Keratinocyte (primary cell): ENCODE results near the gene ISG15. TPM values are rescaled to one million over a fixed set of nuclear protein-coding genes. Genes with fewer than 3 reads are reported as not detected.
A peak's percentile ranks its signal among the peaks of the same experiment; 100 is the strongest.

Source experiments
- DNase-seq: peaks from one replicate; pipeline ENCODE4 v3.0.0-alpha.2; 2011; ENCODE audit warnings: low read depth, missing footprints, low spot score
- FAIRE-seq: peaks from 2 replicates; lab custom pipeline; 2011; peaks lifted over from hg19 to GRCh38; lab: Jason Lieb, UNC
- H2AFZ ChIP-seq: 2 replicates; pipeline ENCODE4 v1.6.0; 2012; ENCODE audit warnings: low read length, control low read depth, inconsistent platforms; ENCODE audit not compliant: control insufficient read depth
- H3K27ac ChIP-seq: 2 replicates; pipeline ENCODE4 v1.5.1; 2011; ENCODE audit warnings: low read length; ENCODE audit not compliant: control insufficient read depth, insufficient read depth
- H3K27me3 ChIP-seq: 3 replicates; pipeline ENCODE4 v1.6.0; 2011; ENCODE audit warnings: low read length; ENCODE audit not compliant: control insufficient read depth, insufficient read depth; ENCODE audit errors: extremely low read depth
- H3K36me3 ChIP-seq, 2 experiments: 2 replicates in 1 of 2; 3 replicates in 1 of 2; pipeline ENCODE4 v1.5.1; 2011; ENCODE audit warnings: low read length in 2 of 2, mild to moderate bottlenecking in 1 of 2; ENCODE audit not compliant: control insufficient read depth in 2 of 2, insufficient read depth in 2 of 2; ENCODE audit errors: extremely low read depth in 1 of 2
- H3K4me1 ChIP-seq: 3 replicates; pipeline ENCODE4 v1.5.1; 2011; ENCODE audit warnings: low read length; ENCODE audit not compliant: control insufficient read depth, insufficient read depth; ENCODE audit errors: extremely low read depth
- H3K4me2 ChIP-seq: 3 replicates; pipeline ENCODE4 v1.6.0; 2011; ENCODE audit warnings: low read depth, low read length; ENCODE audit not compliant: control insufficient read depth, insufficient read depth; ENCODE audit errors: extremely low read depth
- H3K4me3 ChIP-seq, 3 experiments: fragments of 200-600 bp in 1 of 3; sonication (generic) in 1 of 3; 2 replicates in 2 of 3; 3 replicates in 1 of 3; pipeline ENCODE4 v1.5.1; 2011 to 2016; ENCODE audit warnings: low read length in 3 of 3, mild to moderate bottlenecking in 3 of 3, control low read depth in 2 of 3, inconsistent platforms in 1 of 3, low read depth in 1 of 3, mixed read lengths in 1 of 3, mixed run types in 1 of 3, moderate library complexity in 1 of 3; ENCODE audit not compliant: control insufficient read depth in 2 of 3, insufficient read depth in 2 of 3; ENCODE audit errors: extremely low read depth in 1 of 3
- H3K79me2 ChIP-seq: 2 replicates; pipeline ENCODE4 v1.6.0; 2012; ENCODE audit warnings: low read length; ENCODE audit not compliant: control insufficient read depth, insufficient read depth
- H3K9ac ChIP-seq: 3 replicates; pipeline ENCODE4 v1.6.0; 2011; ENCODE audit warnings: low read length; ENCODE audit not compliant: control insufficient read depth, insufficient read depth; ENCODE audit errors: extremely low read depth
- H3K9me1 ChIP-seq: 3 replicates; pipeline ENCODE4 v1.6.0; 2011; ENCODE audit warnings: low read length; ENCODE audit not compliant: control insufficient read depth, insufficient read depth; ENCODE audit errors: extremely low read depth
- H3K9me3 ChIP-seq: 2 replicates; pipeline ENCODE4 v1.5.1; 2012; ENCODE audit warnings: low read depth, low read length; ENCODE audit not compliant: control insufficient read depth
- H4K20me1 ChIP-seq: 3 replicates; pipeline ENCODE4 v1.6.0; 2011; ENCODE audit warnings: low read length; ENCODE audit not compliant: control insufficient read depth, insufficient read depth; ENCODE audit errors: extremely low read depth
- CTCF ChIP-seq, 3 experiments: IDR thresholded peaks in 1 of 3; conservative IDR thresholded peaks in 1 of 3; optimal IDR thresholded peaks in 1 of 3; 2 replicates in 2 of 3; 3 replicates in 1 of 3; pipeline versions ENCODE3 to v1.5.1; 2011; ENCODE audit warnings: low read length in 3 of 3, mild to moderate bottlenecking in 3 of 3, moderate library complexity in 2 of 3, control low read depth in 1 of 3, inconsistent platforms in 1 of 3; ENCODE audit not compliant: insufficient read depth in 2 of 3; ENCODE audit errors: extremely low read depth in 1 of 3
- EZH2 ChIP-seq: IDR thresholded peaks from one replicate; pipeline ENCODE4 v1.6.1; 2012; ENCODE audit warnings: inconsistent platforms, mild to moderate bottlenecking, low read length, moderate library complexity
- dilution Hi-C: fragments of 300-500 bp; cut with MboI; formaldehyde crosslinking; loops from one replicate; pipeline ENCODE4 v1.7.0; 2020; ENCODE audit warnings: low sequenced_read_pairs; ENCODE audit not compliant: extremely low pct_ligation_motif_present
- polyA plus RNA-seq, 5 experiments: library from polyadenylated mRNA; depleted of rRNA in 3 of 5; stranded (reverse) in 3 of 5; stranded (forward) in 1 of 5; unstranded in 1 of 5; fragments of >200 nt; gene quantifications; 1 replicate in 1 of 5; 2 replicates in 3 of 5; 3 replicates in 1 of 5; pipeline versions ENCODE4 v1.2.1 to v1.2.3, GENCODE V29; 2011 to 2012; ENCODE audit warnings: missing spikeins in 2 of 5, low read depth in 1 of 5, low replicate concordance in 1 of 5

ISG15 gene
- polyA plus RNA-seq, 1 donor (not counting 4 experiments of a cell fraction or from before 2014, with no cell fraction given): 246 TPM

- H3K9me1 ChIP-seq: no peaks in the 10 kb centered on the region
- H4K20me1 ChIP-seq: peaks cover 5% of the 10 kb centered on the region
- no peak for DNase-seq
- H3K4me3 ChIP-seq: peak within 1 kb of the TSS; percentile 64 to 80 (median 66)
- dilution Hi-C loops: no loop called here
- H3K27me3 ChIP-seq: peaks cover 30% of the 10 kb centered on the region
- H3K4me1 ChIP-seq: peaks cover 18% of the 10 kb centered on the region
- H3K9ac ChIP-seq: peak within 1 kb of the TSS; percentile 91
- no peaks in the 10 kb centered on the region for H3K79me2 ChIP-seq
- no peak for FAIRE-seq
- TF ChIP-seq CTCF (optimal IDR thresholded peaks at IDR 0.05 in 1 of 3, IDR thresholded peaks at IDR 0.05 in 1 of 3, conservative IDR thresholded peaks at IDR 0.05 in 1 of 3; ENCODE audit: extremely low read depth in 1 of 3, insufficient read depth in 2 of 3, low read length in 3 of 3) (no peak), EZH2 (no peak)
- H3K36me3 ChIP-seq: no peaks in the 10 kb centered on the region
- H3K4me2 ChIP-seq: peak within 1 kb of the TSS; percentile 82
- H3K27ac ChIP-seq: peak within 1 kb of the TSS; percentile 86
- H2AFZ ChIP-seq: peak within 1 kb of the TSS; percentile 19
- H3K9me3 ChIP-seq: no peaks in the 10 kb centered on the region
These were observed 13.5 kb upstream of the ISG15 start, which contains the start of gene HES4 for GRCh38 chr1:999725-1000356. Gene HES4 (minus strand): TSS chr1:1000097. CDS start chr1:999973, 124 bp downstream.

DNA sequence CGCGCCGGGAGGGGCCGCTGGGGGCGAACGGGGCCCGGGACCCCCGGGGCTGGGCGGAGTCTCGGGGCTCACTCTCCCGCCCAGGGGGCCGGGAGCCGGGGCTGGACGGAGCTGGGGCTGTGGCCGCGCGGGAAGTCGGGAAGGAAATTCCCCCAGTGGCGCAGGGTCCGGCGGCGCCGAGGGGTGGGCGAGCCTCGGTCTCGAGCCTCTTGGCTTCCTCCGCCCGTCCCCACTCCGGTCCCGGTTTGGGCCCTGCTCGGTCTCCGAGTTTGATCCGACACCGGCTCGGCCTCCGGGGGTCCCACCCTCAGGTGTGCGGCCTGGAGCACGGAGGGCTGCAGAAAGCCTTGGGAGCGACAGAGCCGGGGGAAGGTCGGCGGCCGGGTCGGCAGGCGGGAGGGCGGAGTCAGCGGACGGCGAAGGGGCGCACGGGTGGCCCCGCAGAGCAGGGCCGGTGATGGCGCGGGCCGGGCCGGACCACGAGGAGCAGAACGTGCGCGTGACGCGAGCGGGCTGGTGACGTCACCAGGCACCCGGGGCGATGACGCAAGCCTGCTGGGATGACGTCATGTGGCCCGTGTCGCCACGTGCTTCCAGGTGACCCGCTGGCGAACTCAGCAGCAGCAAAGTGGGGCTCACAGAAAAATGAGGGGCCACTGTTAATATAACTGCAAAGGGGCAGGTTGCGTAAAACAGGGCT lies 12.8 kb upstream of the ISG15 start:
- Histone ChIP-seq H3K4me2 (peak overlapping the region; percentile 82), H3K9me1 (no peaks in the 10 kb centered on the region), H4K20me1 (peaks cover 5% of the 10 kb centered on the region), H2AFZ (peak overlapping the region; percentile 19), H3K27me3 (peaks cover 30% of the 10 kb centered on the region), H3K79me2 (no peaks in the 10 kb centered on the region), H3K27ac (peak overlapping the region; percentile 86), H3K9ac (peak overlapping the region; percentile 91), H3K9me3 (no peaks in the 10 kb centered on the region), H3K36me3 (no peaks in the 10 kb centered on the region), H3K4me3 (peak overlapping the region; percentile 59 to 80 (median 66)), H3K4me1 (peaks cover 18% of the 10 kb centered on the region)
- peak; percentile 56 for FAIRE-seq
- dilution Hi-C loops: no loop called here
- no peak for DNase-seq
- TF ChIP-seq EZH2 (no peak), CTCF (optimal IDR thresholded peaks at IDR 0.05 in 1 of 3, IDR thresholded peaks at IDR 0.05 in 1 of 3, conservative IDR thresholded peaks at IDR 0.05 in 1 of 3; ENCODE audit: extremely low read depth in 1 of 3, insufficient read depth in 2 of 3, low read length in 3 of 3) (no peak)
